Stomach (tissue), 4 donors: ENCODE measurements around the gene SMYD3.

Source experiments
- CTCF ChIP-seq, 7 experiments: fragments of 450-650 bp in 4 of 7; fragments of 200-600 bp in 3 of 7; sonication (generic) in 3 of 7; IDR thresholded peaks; one replicate each; pipeline ENCODE4 v1.5.1; 2016 to 2019; ENCODE audit warnings: antibody characterized with exemption in 7 of 7, control low read depth in 2 of 7, mild to moderate bottlenecking in 1 of 7
- EP300 ChIP-seq: sonication (generic); formaldehyde crosslinking; IDR thresholded peaks from one replicate; pipeline ENCODE4 v1.6.1; 2017; ENCODE audit warnings: antibody characterized with exemption
- POLR2A ChIP-seq, 4 donors: fragments of 450-650 bp; IDR thresholded peaks; one replicate each; pipeline ENCODE4 v1.6.1; 2016; ENCODE audit warnings: antibody characterized with exemption in 4 of 4, control low read depth in 2 of 4, mild to moderate bottlenecking in 1 of 4, moderate library complexity in 1 of 4
- POLR2AphosphoS5 ChIP-seq, 3 donors: sonication (generic); formaldehyde crosslinking; IDR thresholded peaks; one replicate each; pipeline ENCODE4 v1.6.1; 2016; ENCODE audit warnings: antibody characterized with exemption in 3 of 3

- TF ChIP-seq CTCF (IDR thresholded peaks at IDR 0.05) (no peak), EP300 (no peak), POLR2A (IDR thresholded peaks at IDR 0.05) (no peak), POLR2AphosphoS5 (IDR thresholded peaks at IDR 0.05) (no peak)
Measured at GRCh38 chr1:245765230-245766000, 741.7 kb downstream of the SMYD3 start.
